SU-DHL-6 (cell line): ENCODE data around the gene AQP12B.

Source experiments
- H2AFZ ChIP-seq: fragments of 200-600 bp; sonication (generic); 2 replicates; pipeline ENCODE4 v1.6.1; 2014; ENCODE audit warnings: low read depth, mild to moderate bottlenecking, moderate library complexity, mixed read lengths, antibody characterized with exemption, low read length; ENCODE audit not compliant: severe bottlenecking
- H3F3A ChIP-seq: fragments of 200-600 bp; shearing (Covaris generic); 2 replicates; pipeline ENCODE4 v1.6.0; 2016; ENCODE audit warnings: antibody characterized with exemption, mild to moderate bottlenecking; ENCODE audit not compliant: insufficient read depth
- H3K27ac ChIP-seq: fragments of 200-600 bp; sonication (generic); 2 replicates; pipeline ENCODE4 v1.5.1; 2016; ENCODE audit warnings: low read depth, mild to moderate bottlenecking, low read length, moderate library complexity, mixed read lengths
- H3K27me3 ChIP-seq: fragments of 200-600 bp; sonication (generic), shearing (Covaris generic); 2 replicates; pipeline ENCODE4 v1.6.0; 2014; ENCODE audit warnings: mild to moderate bottlenecking, low read length
- H3K36me3 ChIP-seq: fragments of 200-600 bp; sonication (generic); 2 replicates; pipeline ENCODE4 v1.6.1; 2014; ENCODE audit warnings: mild to moderate bottlenecking, low read length, mixed read lengths
- H3K4me2 ChIP-seq: fragments of 300-600, 200-600 bp; shearing (Covaris generic), sonication (generic); 2 replicates; pipeline ENCODE4 v1.6.0; 2014; ENCODE audit warnings: low read length, low read depth, mild to moderate bottlenecking; ENCODE audit not compliant: poor library complexity, severe bottlenecking
- H3K4me3 ChIP-seq: fragments of 200-600 bp; sonication (generic); 2 replicates; pipeline ENCODE4 v1.5.1; 2014; ENCODE audit warnings: antibody characterized with exemption, low read length, mild to moderate bottlenecking, mixed read lengths; ENCODE audit not compliant: insufficient read depth, poor library complexity, severe bottlenecking
- H3K79me2 ChIP-seq: fragments of 200-600 bp; sonication (generic); 2 replicates; pipeline ENCODE4 v1.6.1; 2014; ENCODE audit warnings: mild to moderate bottlenecking, low read length, moderate library complexity; ENCODE audit not compliant: insufficient read depth
- H3K9ac ChIP-seq: fragments of 200-600 bp; sonication (generic); 2 replicates; pipeline ENCODE4 v1.7.0; 2014; ENCODE audit warnings: mild to moderate bottlenecking, low read length
- H3K9me2 ChIP-seq: fragments of 200-600 bp; sonication (generic); replicated peaks from 2 replicates; pipeline ENCODE4 v1.6.1; 2014; ENCODE audit warnings: low read length; ENCODE audit not compliant: insufficient read depth
- H3K9me3 ChIP-seq: fragments of 200-600 bp; sonication (generic); 2 replicates; pipeline ENCODE4 v1.6.1; 2014; ENCODE audit warnings: low read length, mixed read lengths; ENCODE audit not compliant: insufficient read depth
- H4K20me1 ChIP-seq: fragments of 200-600 bp; sonication (generic); 2 replicates; pipeline ENCODE4 v1.6.1; 2014; ENCODE audit warnings: low read depth, mild to moderate bottlenecking, antibody characterized with exemption, low read length, moderate library complexity, mixed read lengths
- EZH2phosphoT487 ChIP-seq: fragments of 200-600 bp; sonication (generic), shearing (Covaris generic); conservative IDR thresholded peaks from 2 replicates; pipeline ENCODE4 v1.6.1; 2018; ENCODE audit warnings: mild to moderate bottlenecking, antibody characterized with exemption, low read length, moderate library complexity, mixed read lengths
- TF ChIP-seq, protein P1 (sequence below): fragments of 200-600 bp; sonication (generic); IDR thresholded peaks from one replicate; pipeline ENCODE4 v1.5.1; 2017; ENCODE audit warnings: antibody characterized with exemption, mild to moderate bottlenecking, low read length, moderate library complexity; ENCODE audit not compliant: insufficient read depth, poor library complexity, severe bottlenecking

AQP12B gene

DNA sequence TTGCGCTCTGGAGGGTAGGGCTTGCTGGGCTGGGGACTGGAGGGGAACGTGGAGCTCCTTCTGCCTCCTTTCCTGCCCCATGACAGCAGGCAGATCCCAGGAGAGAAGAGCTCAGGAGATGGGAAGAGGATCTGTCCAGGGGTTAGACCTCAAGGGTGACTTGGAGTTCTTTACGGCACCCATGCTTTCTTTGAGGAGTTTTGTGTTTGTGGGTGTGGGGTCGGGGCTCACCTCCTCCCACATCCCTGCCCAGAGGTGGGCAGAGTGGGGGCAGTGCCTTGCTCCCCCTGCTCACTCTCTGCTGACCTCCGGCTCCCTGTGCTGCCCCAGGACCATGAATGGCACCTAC is 53.1 kb downstream of the AQP12B start:
- Histone ChIP-seq H3K27me3 (no peaks in the 10 kb centered on the region), H3K9me3 (no peaks in the 10 kb centered on the region), H2AFZ (no peak overlapping the region), H3F3A (no peaks in the 10 kb centered on the region), H3K27ac (no peak overlapping the region), H3K4me2 (no peak overlapping the region), H3K9me2 (no peaks in the 10 kb centered on the region), H3K79me2 (no peaks in the 10 kb centered on the region), H3K36me3 (no peaks in the 10 kb centered on the region), H3K4me3 (no peak overlapping the region), H4K20me1 (no peaks in the 10 kb centered on the region), H3K9ac (no peak overlapping the region)
- TF ChIP-seq EZH2phosphoT487 = no peak
- TF ChIP-seq, protein P1, sequence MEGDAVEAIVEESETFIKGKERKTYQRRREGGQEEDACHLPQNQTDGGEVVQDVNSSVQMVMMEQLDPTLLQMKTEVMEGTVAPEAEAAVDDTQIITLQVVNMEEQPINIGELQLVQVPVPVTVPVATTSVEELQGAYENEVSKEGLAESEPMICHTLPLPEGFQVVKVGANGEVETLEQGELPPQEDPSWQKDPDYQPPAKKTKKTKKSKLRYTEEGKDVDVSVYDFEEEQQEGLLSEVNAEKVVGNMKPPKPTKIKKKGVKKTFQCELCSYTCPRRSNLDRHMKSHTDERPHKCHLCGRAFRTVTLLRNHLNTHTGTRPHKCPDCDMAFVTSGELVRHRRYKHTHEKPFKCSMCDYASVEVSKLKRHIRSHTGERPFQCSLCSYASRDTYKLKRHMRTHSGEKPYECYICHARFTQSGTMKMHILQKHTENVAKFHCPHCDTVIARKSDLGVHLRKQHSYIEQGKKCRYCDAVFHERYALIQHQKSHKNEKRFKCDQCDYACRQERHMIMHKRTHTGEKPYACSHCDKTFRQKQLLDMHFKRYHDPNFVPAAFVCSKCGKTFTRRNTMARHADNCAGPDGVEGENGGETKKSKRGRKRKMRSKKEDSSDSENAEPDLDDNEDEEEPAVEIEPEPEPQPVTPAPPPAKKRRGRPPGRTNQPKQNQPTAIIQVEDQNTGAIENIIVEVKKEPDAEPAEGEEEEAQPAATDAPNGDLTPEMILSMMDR = no peak

DNA sequence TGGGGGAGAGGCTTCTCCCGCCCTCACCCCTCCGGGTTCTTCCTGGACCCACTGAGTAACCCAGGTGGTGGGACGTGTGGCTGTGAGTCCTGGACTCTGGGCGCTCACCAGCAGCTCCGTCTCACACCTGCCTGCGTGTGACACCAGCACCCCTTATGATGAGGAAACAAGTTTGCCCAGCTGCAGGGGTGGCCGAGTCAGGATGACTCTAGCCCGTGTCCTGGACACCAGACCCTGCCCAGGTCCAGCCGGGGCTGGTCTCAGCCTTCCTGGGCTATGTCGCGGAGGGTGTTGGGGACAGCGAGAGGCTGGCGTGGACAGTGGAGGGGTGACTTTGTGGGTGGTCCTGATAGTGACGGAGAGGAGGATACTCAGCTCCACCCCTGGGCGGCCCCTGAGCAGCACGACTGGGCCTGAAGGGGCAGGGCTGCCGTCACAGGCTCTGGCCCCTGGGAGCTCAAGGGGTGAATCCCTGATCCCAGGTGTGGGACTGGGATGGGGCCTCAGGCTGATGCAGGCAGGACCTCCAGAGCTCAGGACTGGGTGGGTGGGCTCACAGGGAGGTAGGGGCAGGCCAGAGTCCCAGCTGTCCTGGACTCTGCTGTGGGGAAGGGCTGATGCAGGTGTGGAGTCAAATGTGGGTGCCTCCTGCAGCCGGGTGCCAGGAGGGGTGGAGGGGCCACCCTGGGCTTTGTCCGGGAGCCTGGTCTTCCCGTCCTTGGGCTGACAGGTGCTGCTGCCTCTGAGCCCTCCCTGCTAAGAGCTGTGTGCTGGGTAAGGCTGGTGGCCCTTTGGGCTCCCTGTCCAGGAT is 53.7 kb downstream of the AQP12B start:
- Histone ChIP-seq H3K4me2 (no peak overlapping the region), H3K27me3 (no peaks in the 10 kb centered on the region), H3K9me3 (no peaks in the 10 kb centered on the region), H3K36me3 (no peaks in the 10 kb centered on the region), H3K9ac (no peak overlapping the region), H4K20me1 (no peaks in the 10 kb centered on the region), H3K27ac (no peak overlapping the region), H3K9me2 (no peaks in the 10 kb centered on the region), H2AFZ (no peak overlapping the region), H3K4me3 (no peak overlapping the region), H3F3A (no peaks in the 10 kb centered on the region), H3K79me2 (no peaks in the 10 kb centered on the region)
- TF ChIP-seq, protein P1 = no peak
- TF ChIP-seq EZH2phosphoT487 = no peak

DNA sequence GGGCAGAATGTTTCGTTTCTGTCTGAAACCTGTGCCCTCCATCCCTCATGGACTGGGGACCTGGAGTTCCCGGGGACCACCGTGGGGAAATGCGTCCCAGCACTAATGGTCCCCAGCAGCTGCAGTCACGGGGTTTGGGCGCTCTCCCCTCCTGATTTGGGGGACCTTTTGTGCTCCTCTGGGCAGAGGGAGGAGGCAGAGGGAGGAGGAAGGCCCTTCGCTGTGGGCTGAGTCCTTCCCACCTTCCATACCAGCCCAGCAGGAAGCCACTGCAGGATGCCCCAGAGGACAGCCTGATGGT is 54.2 kb downstream of the AQP12B start:
- no peaks in the 10 kb centered on the region for H3K9me2 ChIP-seq
- no peak for TF ChIP-seq EZH2phosphoT487
- no peaks in the 10 kb centered on the region for H4K20me1 ChIP-seq
- no peak overlapping the region for H3K4me3 ChIP-seq
- no peaks in the 10 kb centered on the region for H3K9me3 ChIP-seq
- no peaks in the 10 kb centered on the region for H3K27me3 ChIP-seq
- H3K27ac ChIP-seq = no peak overlapping the region
- no peaks in the 10 kb centered on the region for H3K36me3 ChIP-seq
- no peaks in the 10 kb centered on the region for H3K79me2 ChIP-seq
- no peak overlapping the region for H2AFZ ChIP-seq
- no peaks in the 10 kb centered on the region for H3F3A ChIP-seq
- no peak overlapping the region for H3K4me2 ChIP-seq
- H3K9ac ChIP-seq = no peak overlapping the region

DNA sequence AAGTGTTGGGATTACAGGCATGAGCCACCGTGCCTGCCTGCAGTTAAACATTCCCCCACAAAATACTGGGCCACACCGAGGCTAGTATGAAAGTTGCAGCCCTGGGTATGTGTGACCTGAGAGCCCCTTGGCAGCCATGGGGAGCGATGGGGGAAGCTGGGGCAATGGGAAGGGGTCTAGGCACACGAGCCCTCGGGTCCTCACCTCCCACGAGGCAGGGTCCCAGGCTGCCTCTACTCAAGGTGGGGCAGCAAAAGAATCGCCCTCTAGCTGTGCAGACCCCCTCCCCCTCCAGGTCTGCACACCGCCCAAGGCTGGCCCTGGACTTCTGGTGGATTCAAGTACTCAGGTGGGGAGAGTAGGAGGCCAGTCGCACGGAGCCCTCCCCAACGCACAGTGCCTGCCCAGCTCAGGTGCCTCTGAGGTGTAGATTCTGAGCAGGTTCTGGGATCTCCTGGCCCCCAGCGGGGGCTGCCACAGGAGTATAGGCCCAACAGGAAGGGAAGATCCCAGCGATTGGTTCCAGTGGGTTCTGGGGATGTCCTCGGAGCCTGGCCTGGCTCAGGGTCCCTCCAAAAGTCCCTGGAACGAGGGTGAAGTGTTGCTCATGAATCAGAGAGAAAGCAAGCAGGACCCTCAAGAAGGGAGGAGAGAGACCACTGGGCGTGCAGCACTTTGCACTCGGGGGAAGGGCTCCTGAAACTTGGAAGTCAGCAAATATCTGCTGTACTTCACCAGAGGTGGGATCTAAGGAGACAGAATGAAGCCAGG is 54.8 kb downstream of the AQP12B start:
- Histone ChIP-seq H3F3A (no peaks in the 10 kb centered on the region), H3K4me3 (no peak overlapping the region), H2AFZ (no peak overlapping the region), H4K20me1 (no peaks in the 10 kb centered on the region), H3K27ac (no peak overlapping the region), H3K9me3 (no peaks in the 10 kb centered on the region), H3K4me2 (no peak overlapping the region), H3K9ac (no peak overlapping the region), H3K9me2 (no peaks in the 10 kb centered on the region), H3K79me2 (no peaks in the 10 kb centered on the region), H3K27me3 (no peaks in the 10 kb centered on the region), H3K36me3 (no peaks in the 10 kb centered on the region)
- TF ChIP-seq EZH2phosphoT487 = no peak
- TF ChIP-seq, protein P1 = no peak
